Ovary (tissue), 9 donors: ENCODE results near the gene GP9. TPM values are rescaled to one million over a fixed set of nuclear protein-coding genes. Genes with fewer than 3 reads are reported as not detected.

Experiments
- DNase-seq, 5 donors: peaks; one replicate each; pipeline ENCODE4 v3.0.0-alpha.2; 2019 to 2020
- H3K27ac ChIP-seq, 2 donors: fragments of 200-600 bp; one replicate each; pipeline versions ENCODE4 v1.5.1 to v1.8.0; 2019 to 2022
- H3K27me3 ChIP-seq: fragments of 200-600 bp; one replicate; pipeline ENCODE4 v1.8.0; 2022
- H3K36me3 ChIP-seq: fragments of 200-600 bp; sonication (generic); one replicate; pipeline ENCODE4 v1.5.1; 2019
- H3K4me1 ChIP-seq: one replicate; pipeline ENCODE4 v1.8.1; 2013; ENCODE audit warnings: mild to moderate bottlenecking, moderate library complexity; ENCODE audit not compliant: insufficient read depth
- H3K4me3 ChIP-seq: fragments of 200-600 bp; sonication (generic); one replicate; pipeline ENCODE4 v1.5.1; 2017
- H3K9me3 ChIP-seq, 2 donors: fragments of 200-600 bp in 1 of 2; sonication (generic) in 1 of 2; one replicate each; pipeline versions ENCODE4 v1.5.1 to v1.8.1; 2013 to 2019; ENCODE audit warnings: mild to moderate bottlenecking in 1 of 2, moderate library complexity in 1 of 2
- CTCF ChIP-seq, 3 donors: fragments of 450-650 bp in 2 of 3; fragments of 200-600 bp in 1 of 3; IDR thresholded peaks; one replicate each; pipeline versions ENCODE4 v1.5.1 to v1.8.0; 2016 to 2022; ENCODE audit warnings: antibody characterized with exemption in 3 of 3, mild to moderate bottlenecking in 1 of 3
- EP300 ChIP-seq: sonication (generic); formaldehyde crosslinking; IDR thresholded peaks from one replicate; pipeline ENCODE4 v1.6.1; 2017; ENCODE audit warnings: antibody characterized with exemption
- POLR2A ChIP-seq: fragments of 450-650 bp; IDR thresholded peaks from one replicate; pipeline ENCODE4 v1.6.1; 2017; ENCODE audit warnings: antibody characterized with exemption, mild to moderate bottlenecking, moderate library complexity
- WGBS, 3 donors: extraction: QIAGEN DNeasy Blood & Tissue Kit in 1 of 3; methylation state at CpG; one replicate each; pipeline versions ENCODE4 v1.1.5 to v1.1.7; 2013 to 2017; 5-methylcytosine and 5-hydroxymethylcytosine counted together
- intact Hi-C, 4 donors: fragments of 100-400 bp; cut with DNase I; formaldehyde crosslinking; loops; one replicate each; pipeline versions ENCODE4 v1.11.0 to v1.15.1; 2022 to 2023
- polyA plus RNA-seq, 2 donors: library from polyadenylated mRNA; stranded (reverse); fragments of 200-250 nt in 1 of 2; fragments of 350-450 nt in 1 of 2; fragmentation: Illumina TruSeq in 1 of 2; extraction: RNeasy Lipid Tissue Mini Kit (QIAGEN cat#74804) in 1 of 2; gene quantifications; one replicate each; pipeline ENCODE4 v1.2.3, GENCODE V29; 2013 to 2014
- total RNA-seq, 7 donors: library from RNA; depleted of rRNA in 2 of 7; stranded (reverse); fragments of >200 nt in 2 of 7; fragmentation: NEBNext Ultra II Directional in 3 of 7; extraction: Animal tissue kit (Norgen Biotek cat#: 25700) in 3 of 7; gene quantifications; one replicate each; pipeline versions ENCODE4 v1.1.0 to v1.2.4, GENCODE V29; 2016 to 2023
- donor health status: DM: no; HTN: no; CAD: no; lungs with moderate emphysema.
- donor health status: DM: no; HTN: no; CAD: no.
- donor health status: Bipolar disorder and iron deficiency.
- donor health status: DM: yes; HTN: yes; CAD: no.
- donor health status: DM: no; HTN: no; CAD: no.
- donor health status: DM: yes; HTN: yes; CAD: no.

The GP9 gene
- total and polyA plus RNA-seq, 9 donors = not detected

GRCh38 chr3:129040039-129040336 is 20.6 kb upstream of the GP9 start:
- TF ChIP-seq POLR2A (no peak), CTCF (IDR thresholded peaks at IDR 0.05) (no peak), EP300 (no peak)
- Histone ChIP-seq H3K27ac (no peak overlapping the region), H3K4me1 (no peaks in the 10 kb centered on the region), H3K36me3 (no peaks in the 10 kb centered on the region), H3K9me3 (no peaks in the 10 kb centered on the region), H3K27me3 (no peaks in the 10 kb centered on the region), H3K4me3 (no peak overlapping the region)
- DNase-seq = no peak
- WGBS, 3 donors = 73 to 74% (median 74%) methylated on average over 3 of the region's 3 CpGs
- intact Hi-C loops = no loop called here

- intact Hi-C loops = no loop called here
These were observed 19.8 kb upstream of the GP9 start for GRCh38 chr3:129040579-129041300.

GRCh38 chr3:129045675-129046036 is 14.9 kb upstream of the GP9 start:
- intact Hi-C loops = no loop called here
- peak in 2 of 5 donors; percentile 36 to 52 for DNase-seq
- H3K4me3 ChIP-seq = peak overlapping the region; percentile 8

More at GRCh38 chr3:129040579-129041300, 19.8 kb upstream of the GP9 start:
- H3K27ac ChIP-seq = no peak overlapping the region
- H3K36me3 ChIP-seq = no peaks in the 10 kb centered on the region
- H3K9me3 ChIP-seq = no peaks in the 10 kb centered on the region
- 87 to 89% (median 89%) methylated on average over 15 of the region's 15 CpGs for WGBS, 3 donors
- no peak overlapping the region for H3K4me3 ChIP-seq
- DNase-seq = peak in 2 of 5 donors; percentile 9 to 21
- no peaks in the 10 kb centered on the region for H3K27me3 ChIP-seq
- TF ChIP-seq POLR2A (no peak), EP300 (no peak), CTCF (IDR thresholded peaks at IDR 0.05) (no peak)
- peaks cover 3% of the 10 kb centered on the region for H3K4me1 ChIP-seq

GRCh38 chr3:129046037-129046731 is 14.4 kb upstream of the GP9 start:
- DNase-seq = peak in 1 of 5 donors; percentile 27
- 26 to 30% (median 27%) methylated on average over 52 to 67 of the region's 67 CpGs for WGBS, 3 donors
- H3K36me3 ChIP-seq = no peaks in the 10 kb centered on the region

More at GRCh38 chr3:129045675-129046036, 14.9 kb upstream of the GP9 start:
- Histone ChIP-seq H3K36me3 (no peaks in the 10 kb centered on the region), H3K4me1 (peaks cover 8% of the 10 kb centered on the region), H3K9me3 (no peaks in the 10 kb centered on the region), H3K27ac (no peak overlapping the region), H3K27me3 (no peaks in the 10 kb centered on the region)
- TF ChIP-seq CTCF (IDR thresholded peaks at IDR 0.05) = no peak
- no peak for TF ChIP-seq POLR2A
- no peak for TF ChIP-seq EP300
- WGBS, 3 donors = 3 to 15% (median 5%) methylated on average over 23 to 43 of the region's 43 CpGs

More at GRCh38 chr3:129046037-129046731, 14.4 kb upstream of the GP9 start:
- Histone ChIP-seq H3K4me3 (peak overlapping the region; percentile 8), H3K27me3 (no peaks in the 10 kb centered on the region), H3K27ac (no peak overlapping the region), H3K9me3 (no peaks in the 10 kb centered on the region), H3K4me1 (peaks cover 8% of the 10 kb centered on the region)
- intact Hi-C loops = no loop called here
- no peak for TF ChIP-seq POLR2A
- no peak for TF ChIP-seq EP300
- TF ChIP-seq CTCF (IDR thresholded peaks at IDR 0.05) = no peak
